SHP77 treated with DMSO at 0.1 percent for 48 hours (cell line): ENCODE results near the gene RELN.

Experiments
- DNase-seq: peaks from one replicate; lab custom pipeline; 2025; lab: John Stamatoyannopoulos, UW

The RELN gene

DNA sequence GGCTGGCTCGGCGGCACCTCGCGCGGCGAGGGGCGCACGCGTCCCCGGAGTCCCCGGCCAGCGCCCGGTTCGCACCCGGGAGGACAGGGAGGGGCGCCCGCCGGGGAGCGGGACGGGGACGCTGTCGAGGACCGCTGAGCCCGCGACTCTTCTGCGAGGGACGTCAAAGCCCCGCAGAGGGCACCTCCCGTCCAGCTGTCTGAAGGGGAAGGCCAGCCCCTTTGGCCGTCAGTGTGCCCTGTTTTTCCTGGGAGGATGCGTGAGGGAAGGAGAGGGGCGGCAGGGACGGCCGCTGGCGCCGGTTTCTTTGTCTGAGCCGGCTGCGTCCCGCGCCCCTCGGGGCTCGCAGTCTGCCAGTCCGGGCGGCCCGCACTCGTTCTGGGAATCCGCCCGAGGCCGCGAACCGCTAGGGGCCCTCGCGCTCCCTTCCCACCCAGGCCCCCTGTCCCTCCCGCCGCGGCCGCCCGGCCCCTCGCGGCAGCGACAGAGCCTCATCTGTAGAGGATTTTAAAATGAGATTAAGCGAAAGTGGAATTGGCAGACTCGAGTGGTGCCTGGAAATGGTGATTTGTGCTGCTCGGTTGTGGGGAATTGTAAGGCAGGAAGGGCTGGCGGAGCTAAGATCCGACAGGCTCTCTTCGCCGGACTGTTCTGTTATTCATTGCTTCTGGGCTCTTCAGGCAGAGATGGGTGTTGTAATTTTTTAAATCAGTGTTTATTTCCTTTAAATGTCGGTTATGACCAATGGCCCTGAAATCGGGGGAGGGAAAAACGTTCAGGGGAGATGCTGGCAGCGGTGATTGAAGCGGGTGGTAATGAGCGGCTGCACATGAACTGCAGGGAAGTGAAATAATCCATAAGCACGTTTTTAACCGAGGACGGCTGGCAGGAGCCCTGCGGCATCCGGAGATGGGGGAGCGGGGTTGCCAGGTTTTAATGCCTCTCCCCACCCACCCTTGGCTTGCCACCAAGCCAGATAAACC, 618 bp upstream of the RELN start:
- no peak for DNase-seq

DNA sequence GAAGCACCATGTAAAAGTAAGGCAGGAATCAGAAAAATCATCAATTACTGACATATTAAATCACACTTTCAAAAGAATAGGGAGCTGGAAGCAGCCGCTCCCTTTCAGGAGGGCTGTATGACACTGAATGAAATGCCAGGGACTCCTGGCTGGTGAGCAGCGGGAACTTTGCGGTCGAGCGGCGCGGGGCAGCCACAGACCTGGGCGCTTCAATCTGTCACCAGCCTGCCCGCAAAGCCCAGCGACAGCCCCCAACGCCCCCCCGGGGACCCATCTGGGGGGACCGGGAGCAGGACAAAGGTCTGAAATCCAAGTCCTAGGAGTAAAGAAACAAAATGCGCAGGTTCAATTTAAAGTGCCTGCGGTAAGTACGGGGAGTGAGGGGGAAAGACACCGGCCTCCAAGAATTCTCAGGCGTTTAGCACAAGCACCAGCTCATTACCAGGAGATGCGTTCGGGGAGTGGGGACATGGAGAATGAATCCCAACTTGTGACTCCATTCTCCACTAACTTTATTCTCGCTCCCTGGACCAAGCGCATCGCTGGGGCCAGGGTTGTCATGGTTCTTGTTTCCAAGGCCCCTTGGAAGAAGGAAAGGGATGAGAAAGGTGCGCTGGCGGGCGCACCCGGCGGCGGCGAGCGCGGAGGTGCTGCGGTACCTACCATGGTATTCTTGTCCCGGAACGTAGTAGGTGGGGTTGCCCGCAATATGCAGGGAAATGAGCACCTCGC, 824 bp downstream of the RELN start:
- DNase-seq: no peak

DNA sequence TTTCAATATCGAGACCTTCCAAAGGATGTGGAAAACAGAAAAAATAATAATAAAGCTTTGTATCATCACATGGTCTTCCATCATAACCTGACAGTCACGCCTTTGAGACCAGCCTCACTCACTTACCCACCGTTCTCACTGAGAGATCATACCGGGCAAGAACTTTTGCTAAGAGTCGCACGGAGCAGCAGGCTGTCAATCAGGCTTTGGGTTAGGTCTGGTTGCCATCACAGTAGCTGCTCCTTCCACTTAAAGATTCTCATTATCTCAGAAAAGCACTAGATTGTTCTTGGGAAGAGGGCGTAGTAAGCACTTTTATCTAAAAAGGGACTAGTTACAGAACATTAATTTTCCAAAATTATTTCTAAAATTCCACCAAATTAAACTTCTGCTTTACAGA, 2.0 kb downstream of the RELN start:
- no peak for DNase-seq

DNA sequence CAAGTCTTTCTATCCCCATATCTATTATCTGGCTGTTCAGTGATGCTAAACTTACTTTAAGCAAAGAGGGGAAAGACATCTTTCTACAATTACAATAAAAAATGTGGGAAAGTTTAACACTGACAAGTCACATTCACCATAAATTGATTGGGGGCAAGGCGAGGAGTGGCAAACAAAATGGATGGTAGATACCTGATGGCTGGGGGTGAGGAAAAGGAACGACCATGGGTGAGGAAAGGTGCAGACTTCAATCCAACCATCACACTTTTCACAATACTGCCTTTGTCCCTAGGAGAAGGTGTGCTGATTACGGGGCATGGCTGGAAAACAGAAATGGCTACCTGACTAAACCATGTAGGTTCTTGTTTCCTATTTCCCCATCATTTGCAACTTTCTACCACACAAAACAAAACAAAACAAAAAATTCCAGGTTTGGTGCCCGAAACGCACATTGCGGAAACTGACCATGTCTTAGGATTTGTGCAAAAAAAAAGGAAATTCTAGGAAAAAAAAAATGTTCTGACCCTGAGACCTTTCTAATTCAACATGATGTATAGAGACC, 3.8 kb downstream of the RELN start:
- no peak for DNase-seq

DNA sequence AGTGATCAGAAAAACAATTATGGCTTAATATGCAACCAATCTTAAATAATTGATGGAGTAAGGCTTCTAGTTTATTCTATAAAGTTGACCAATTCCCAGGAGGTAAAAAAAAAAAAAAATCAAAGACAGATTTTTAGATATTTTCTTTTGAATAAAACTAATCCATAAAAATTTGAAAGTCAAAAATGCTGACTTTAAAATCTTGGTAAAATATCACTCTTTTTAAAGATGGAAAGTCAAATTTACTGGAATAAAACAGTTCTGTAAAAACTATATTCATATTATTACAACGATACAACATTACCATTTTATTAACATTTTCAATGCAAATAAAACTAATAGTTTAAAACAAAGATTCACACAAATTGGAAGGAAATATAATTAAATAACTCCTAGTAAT, 5.4 kb downstream of the RELN start:
- DNase-seq: no peak

DNA sequence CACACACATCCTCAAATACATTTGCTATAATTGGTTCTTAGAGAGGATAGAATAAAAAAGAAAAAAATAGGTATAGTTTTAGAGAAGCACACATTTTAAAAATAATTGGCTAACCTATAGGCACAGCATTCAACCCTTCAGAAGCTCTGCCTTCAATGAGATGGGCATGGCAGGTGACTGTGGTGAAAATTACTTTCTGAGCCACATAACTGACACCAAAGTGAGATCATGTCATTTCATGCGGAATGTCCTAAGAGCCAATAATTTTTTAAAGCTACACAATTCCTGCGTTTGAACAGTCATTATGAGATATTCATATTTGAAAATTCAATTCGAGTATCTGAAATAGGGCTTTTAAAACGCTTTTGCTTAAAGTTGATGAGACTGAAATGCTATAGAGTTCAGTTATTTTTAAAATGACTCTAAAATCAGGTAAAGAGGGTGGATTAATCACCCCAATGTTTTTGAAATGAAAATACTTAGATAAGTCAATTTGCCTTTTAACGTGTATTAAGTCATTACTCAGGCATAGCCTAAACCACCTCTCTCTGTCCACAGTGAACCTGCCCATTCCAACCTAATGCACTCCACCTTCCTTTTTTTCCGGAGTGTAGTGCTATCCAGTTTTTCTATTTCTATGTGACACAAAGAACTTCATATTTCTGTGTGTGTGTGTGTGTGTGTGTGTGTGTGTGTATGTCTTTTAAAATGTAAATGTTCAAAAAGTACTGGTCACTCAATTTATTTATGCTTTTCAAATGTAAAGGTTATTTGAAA, 6.1 kb downstream of the RELN start:
- DNase-seq: no peak

DNA sequence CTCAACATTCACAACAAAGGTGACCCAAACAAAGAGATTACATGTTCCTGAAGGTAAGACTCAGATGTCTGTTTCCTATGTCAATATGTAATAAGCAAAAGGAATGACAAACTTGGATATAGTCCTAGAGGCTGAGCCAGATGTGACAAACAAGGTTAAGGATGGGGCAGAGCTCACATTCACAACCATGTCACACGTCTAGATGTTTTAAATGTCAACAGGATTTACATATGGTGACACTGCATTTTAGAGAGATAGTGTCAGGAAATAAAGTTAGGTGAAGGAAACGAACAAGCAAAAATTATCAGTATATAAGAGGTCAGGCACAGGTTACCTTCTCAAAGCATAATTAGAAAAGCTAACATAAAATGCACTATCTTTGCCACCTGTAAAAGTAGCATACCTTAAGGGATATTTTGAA, 8.4 kb downstream of the RELN start:
- no peak for DNase-seq

DNA sequence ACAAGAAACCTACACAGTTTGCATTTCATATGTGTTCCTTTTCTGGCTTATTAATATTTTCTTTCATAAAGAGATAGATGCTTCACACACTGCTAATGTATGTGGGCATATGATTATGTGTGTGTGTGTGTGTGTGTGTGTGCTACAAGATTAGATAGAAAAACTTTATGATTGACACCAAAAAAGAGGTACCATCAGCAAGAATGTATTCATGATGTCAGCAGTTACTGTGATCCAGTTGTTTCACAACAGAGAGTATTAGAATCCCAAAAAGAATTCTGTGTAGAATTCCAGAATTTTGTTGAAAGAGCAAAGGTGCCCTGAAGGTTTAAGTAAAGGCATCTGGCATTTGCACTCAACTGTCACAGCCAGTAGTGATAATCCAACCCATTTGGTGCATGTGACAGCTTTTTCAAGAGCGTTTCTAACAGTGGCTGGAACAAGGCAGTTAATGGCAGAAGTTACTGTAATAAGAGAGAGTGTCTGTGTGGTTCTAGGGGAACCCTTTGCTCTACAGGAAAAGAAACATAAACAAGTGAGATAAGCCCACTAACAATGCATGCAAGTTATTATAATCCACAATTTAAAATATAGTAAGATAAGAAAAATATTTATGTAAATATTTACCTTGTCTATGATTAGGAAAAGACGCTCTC, 16.6 kb downstream of the RELN start:
- no peak for DNase-seq

DNA sequence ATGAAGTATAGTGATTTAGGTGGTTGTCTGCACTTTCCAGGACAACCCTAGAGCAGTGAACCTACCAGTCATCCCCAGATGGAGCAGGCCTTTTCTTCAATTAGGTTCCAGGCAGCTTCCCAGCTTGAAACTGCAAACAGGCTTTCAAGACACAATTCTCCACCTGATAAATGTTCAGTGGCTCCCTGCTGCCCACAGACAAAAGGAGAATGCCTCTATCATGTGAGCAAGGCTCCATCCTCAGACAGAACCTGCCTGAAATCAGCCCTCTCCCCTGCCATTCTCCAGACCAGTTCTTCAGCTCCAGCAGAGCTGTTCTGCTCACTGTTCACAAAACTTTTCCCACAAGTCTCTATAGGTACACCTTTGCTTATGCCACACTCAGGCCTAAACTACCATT, 22.1 kb downstream of the RELN start:
- DNase-seq: no peak

DNA sequence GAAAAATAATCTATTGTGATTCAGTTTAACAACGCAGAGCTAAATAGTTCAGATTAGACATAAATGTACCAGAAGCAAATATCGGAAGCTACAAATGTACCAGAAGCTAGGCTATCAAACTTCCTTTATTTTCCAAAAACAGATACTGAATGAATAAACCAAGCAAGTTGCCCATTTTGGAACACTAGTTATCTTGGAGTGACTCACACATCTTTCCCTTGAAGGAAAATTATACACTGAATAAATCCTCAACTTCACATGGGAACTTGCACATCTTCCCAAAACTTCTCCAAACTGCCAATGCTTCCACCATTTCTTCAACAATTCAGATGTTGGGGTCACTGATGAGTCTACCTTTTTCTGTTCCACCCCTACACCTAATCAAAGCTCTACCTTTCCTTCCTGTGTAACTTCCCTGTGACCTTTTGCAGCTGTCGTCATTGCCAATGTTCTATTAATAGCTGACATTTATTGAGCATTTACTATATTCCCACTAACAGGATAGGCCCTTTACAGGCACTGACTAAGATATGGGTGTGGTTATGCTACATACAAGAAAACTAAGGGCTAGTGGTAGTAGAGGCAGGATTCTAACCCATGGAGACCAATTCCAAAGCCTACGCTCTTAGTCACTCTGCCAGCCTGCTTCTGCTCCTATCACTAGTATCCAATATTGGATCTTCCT, 22.7 kb downstream of the RELN start:
- no peak for DNase-seq

DNA sequence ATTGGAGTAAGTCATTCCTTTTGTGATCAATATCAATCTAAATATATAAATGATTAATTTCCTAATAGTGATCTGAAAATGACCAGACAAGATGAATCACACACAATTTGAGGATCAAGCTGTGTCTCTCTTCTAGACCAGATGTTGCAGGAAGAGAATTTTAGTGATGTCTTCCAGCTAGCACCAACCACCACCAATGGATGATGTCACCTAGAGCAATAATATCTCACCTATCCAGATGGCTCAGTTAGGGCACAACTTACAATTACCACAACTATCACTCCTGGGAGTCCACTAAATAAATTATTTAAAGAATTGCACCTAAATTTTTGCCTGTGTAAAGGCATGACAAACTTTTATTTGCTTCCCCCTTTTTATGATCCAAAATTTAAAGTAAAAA, 25.2 kb downstream of the RELN start:
- no peak for DNase-seq

DNA sequence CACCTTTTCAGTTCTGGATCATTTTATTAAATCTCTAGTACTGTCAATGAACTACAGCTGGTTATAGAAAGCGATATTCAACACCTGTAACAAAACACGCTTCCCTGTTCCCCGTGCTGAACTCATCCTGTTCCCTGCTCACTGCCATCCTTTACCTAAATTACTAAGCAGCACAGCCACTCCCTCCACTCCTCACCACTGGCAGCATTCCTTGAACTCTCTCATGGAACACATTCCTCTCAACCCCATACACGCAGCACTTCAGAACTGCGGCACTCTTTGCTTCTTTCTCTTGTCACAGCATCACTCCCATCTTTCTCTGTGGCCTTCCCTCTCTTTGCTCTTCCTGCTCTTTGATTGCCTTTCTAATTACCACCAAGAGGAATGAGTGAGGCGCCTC, 27.4 kb downstream of the RELN start:
- DNase-seq: no peak

DNA sequence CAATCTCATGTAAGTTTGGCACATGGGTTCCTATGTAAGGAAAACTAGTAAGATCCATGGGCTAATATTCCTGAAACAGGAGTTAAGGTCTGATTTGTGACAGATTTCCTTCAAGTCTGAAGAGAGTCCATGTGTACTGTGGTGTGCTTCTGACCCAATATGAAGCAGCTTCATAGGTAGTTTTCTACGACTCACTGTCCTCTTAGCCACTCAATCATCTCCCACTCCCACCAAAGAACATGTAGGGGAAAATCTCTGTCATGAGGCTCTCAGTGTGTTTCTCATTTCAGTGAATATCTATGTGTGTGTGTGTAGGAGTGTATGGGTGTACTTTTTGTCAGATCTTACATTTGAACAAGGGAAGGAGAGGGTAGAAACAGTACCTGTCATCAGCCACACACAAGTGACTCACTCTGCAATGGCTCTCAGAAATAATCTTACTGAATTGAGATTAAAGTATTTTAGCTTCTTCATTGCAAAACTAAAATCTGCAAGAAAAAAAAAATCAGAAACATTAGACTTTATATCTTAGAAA, 31.1 kb downstream of the RELN start:
- DNase-seq: no peak

DNA sequence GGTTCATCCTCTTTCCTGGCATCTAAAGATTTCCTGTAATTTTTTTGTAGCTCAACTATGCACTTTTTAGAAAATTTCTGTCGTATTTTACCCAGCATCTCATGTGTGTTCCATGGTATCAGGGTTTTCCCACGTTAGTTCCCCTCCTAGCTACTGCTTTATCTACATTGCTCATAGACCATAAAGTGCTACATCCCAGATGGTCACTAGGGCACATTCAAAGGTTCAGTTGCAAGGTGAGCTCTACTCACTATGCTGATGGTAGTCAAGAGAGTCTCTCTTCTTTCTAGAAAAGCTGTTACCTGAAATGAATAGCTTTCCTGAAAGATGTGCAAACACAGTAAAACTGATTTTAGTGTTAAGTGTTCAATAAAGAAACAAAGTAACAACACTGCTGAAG, 33.5 kb downstream of the RELN start:
- no peak for DNase-seq

DNA sequence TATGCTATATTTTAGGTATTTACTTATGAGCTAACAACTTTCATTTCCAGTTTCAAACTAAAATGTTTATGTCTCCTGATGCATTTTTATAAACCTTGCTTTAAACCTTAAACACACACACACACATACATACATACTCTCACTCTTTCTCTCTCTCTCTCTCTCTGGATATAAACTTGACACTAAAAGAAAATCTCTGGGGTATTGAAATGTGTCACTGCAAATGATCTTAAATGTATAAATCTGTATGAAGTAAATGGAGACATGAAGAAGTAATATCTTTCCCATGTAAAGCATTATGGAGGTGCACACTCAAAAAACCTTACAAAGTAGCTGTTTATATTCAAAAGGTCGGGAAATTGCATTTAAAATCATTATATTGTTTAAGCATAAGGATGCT, 37.0 kb downstream of the RELN start:
- no peak for DNase-seq

DNA sequence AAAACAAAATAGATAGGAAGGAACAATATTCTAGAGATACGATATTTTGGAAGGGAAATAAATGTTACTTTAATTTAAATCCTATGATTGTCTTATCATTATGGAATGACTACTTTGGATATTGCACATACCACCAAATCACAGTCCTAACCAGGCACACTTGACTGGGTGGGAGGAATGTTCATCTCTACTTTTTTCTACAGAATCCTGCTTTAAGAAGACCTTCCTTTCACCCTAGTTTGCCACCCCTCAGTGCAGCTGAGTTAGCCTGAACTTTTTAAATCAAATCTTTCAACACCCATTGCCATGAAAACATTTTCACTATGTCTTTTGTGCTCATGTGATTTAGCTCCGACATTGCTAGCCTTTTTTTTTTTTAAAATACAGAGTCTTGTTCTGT, 38.1 kb downstream of the RELN start:
- DNase-seq: no peak

DNA sequence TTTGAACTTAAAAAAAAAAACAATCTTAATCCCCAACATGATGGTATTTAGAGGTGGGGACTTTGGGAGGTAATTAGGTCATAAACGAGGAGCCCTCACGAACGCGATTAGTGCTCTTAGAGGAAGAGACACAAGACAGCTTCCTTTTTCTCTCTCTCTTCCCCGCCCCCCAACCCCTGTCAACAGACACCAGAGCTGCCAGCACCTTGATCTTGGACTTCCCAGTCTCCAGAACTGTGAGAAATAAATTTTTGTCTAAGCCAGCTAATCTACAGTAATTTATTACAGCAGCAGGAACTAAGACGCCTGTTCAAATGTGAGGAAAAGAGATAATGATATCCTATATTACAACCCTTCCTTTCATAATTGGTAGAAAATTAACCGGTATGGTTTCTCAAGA, 40.1 kb downstream of the RELN start:
- DNase-seq: no peak

DNA sequence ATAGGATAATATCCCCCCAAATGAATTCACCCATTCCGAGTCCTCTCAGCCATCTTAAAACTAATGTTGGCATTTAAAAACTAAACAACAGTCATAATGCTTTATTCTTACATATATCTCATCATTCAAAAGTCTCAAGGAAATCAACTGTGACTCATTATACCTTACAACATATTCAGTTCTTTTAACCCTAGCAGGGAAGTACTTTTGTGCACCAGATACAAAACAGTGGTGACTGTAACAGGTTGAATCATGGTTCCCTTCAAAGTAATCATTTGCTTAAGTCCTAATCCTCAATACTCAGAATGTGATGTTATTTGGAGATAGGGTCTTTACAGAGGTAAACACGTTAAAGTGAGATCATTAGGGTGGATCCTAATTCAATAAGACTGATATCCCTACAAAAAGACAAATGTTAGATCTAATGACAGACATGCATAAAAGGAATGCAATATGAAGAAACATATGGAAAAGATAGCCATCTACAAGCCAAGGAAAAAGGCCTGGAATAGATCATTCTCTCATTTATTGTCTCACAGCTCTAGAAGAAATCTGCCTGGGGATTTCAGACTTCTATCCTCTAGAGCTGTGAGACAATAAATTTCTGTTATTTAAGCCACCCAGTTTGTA, 42.3 kb downstream of the RELN start:
- no peak for DNase-seq

DNA sequence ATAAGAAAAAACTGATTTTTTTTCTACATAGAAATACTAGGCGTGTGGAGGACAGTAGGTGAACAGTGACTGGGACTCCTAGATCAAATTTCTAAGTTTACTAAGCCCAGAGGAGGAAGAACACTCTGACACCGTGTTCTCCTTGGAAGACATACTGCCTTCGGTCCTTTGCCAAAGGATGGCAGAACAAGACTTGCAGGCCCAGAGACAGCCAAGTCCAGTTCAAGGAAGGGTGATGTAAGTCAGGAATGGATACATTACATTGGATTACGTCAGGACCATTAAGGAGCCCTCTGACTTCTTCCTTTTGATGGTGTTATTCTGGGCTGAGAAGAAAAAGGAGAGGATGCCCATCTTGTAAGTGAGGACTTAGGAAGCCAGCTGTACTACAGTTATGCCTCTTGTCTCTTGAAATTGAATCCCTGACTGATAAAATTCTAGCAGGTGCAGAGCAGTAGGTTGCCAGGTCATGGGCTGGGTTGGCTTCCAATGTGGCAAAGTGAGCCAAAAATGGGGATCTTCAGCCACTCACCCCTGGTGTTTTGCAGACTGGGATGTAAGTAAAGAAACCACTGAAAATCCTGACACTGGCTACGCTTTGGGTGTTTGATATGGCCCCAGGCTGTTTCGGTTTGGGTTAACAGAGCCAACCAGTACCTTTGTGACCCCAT, 45.1 kb downstream of the RELN start:
- no peak for DNase-seq

DNA sequence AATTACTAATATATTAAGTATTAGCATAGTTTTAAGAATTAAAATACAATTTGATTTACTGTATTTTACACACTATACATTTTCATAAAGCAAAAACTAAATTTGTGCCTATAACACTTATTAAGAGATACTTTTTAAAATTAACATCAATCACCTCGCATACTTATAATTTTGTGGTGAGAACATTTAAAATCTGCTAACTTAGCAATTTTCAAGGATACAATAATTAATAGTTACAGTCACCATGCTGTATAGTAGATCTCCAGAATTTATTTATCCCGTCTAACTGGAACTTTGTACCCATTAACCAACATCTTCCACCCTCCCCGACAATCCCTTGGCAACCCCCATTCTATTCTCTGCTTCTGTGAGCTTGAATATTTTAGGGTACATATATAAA, 47.5 kb downstream of the RELN start:
- DNase-seq: no peak
